WERI-Rb-1 (cell line): ENCODE data around the gene WNT11.

Experiments used
- DNase-seq: peaks from one replicate; pipeline ENCODE4 v3.0.0-alpha.2; 2020
- H3K27ac ChIP-seq: fragments of 250-450 bp; sonication (Bioruptor Pico); 2 replicates; pipeline ENCODE4 v1.5.1; 2020; ENCODE audit warnings: mild to moderate bottlenecking, moderate library complexity
- H3K27me3 ChIP-seq: fragments of 250-450 bp; sonication (Bioruptor Pico); 2 replicates; pipeline ENCODE4 v1.5.1; 2021; ENCODE audit warnings: mild to moderate bottlenecking, low read depth, moderate library complexity; ENCODE audit not compliant: insufficient read depth, severe bottlenecking
- H3K36me3 ChIP-seq: fragments of 250-450 bp; sonication (Bioruptor Pico); 2 replicates; pipeline ENCODE4 v1.5.1; 2020; ENCODE audit warnings: mild to moderate bottlenecking, moderate library complexity
- H3K4me3 ChIP-seq: 2 replicates; pipeline ENCODE4 v1.5.1; 2011; ENCODE audit warnings: low read depth, mild to moderate bottlenecking, control low read depth, low read length
- H3K9me3 ChIP-seq: fragments of 250-450 bp; sonication (Bioruptor Pico); 2 replicates; pipeline ENCODE4 v1.5.1; 2021; ENCODE audit warnings: mild to moderate bottlenecking, moderate library complexity; ENCODE audit not compliant: severe bottlenecking
- TF ChIP-seq, protein P1 (sequence below): IDR thresholded peaks from 2 replicates; pipeline ENCODE4 v1.5.1; 2011; ENCODE audit warnings: low read depth, mild to moderate bottlenecking, control low read depth, inconsistent platforms, low read length

WNT11 gene

GRCh38 chr11:76170468-76170867 is 35.8 kb downstream of the WNT11 start:
- no peak for DNase-seq
- no peaks in the 10 kb centered on the region for H3K36me3 ChIP-seq
- H3K27me3 ChIP-seq = no peaks in the 10 kb centered on the region
- H3K9me3 ChIP-seq = no peaks in the 10 kb centered on the region
- H3K4me3 ChIP-seq = no peak overlapping the region
- TF ChIP-seq, protein P1, sequence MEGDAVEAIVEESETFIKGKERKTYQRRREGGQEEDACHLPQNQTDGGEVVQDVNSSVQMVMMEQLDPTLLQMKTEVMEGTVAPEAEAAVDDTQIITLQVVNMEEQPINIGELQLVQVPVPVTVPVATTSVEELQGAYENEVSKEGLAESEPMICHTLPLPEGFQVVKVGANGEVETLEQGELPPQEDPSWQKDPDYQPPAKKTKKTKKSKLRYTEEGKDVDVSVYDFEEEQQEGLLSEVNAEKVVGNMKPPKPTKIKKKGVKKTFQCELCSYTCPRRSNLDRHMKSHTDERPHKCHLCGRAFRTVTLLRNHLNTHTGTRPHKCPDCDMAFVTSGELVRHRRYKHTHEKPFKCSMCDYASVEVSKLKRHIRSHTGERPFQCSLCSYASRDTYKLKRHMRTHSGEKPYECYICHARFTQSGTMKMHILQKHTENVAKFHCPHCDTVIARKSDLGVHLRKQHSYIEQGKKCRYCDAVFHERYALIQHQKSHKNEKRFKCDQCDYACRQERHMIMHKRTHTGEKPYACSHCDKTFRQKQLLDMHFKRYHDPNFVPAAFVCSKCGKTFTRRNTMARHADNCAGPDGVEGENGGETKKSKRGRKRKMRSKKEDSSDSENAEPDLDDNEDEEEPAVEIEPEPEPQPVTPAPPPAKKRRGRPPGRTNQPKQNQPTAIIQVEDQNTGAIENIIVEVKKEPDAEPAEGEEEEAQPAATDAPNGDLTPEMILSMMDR = no peak
- no peak overlapping the region for H3K27ac ChIP-seq

- no peak for DNase-seq
- Histone ChIP-seq H3K27me3 (no peaks in the 10 kb centered on the region), H3K36me3 (no peaks in the 10 kb centered on the region), H3K27ac (no peak overlapping the region), H3K9me3 (no peaks in the 10 kb centered on the region), H3K4me3 (no peak overlapping the region)
- TF ChIP-seq, protein P1 = no peak
These were observed 36.8 kb downstream of the WNT11 start for GRCh38 chr11:76169473-76169896.

- no peaks in the 10 kb centered on the region for H3K9me3 ChIP-seq
- no peaks in the 10 kb centered on the region for H3K36me3 ChIP-seq
- H3K27me3 ChIP-seq = no peaks in the 10 kb centered on the region
- no peak overlapping the region for H3K27ac ChIP-seq
- no peak overlapping the region for H3K4me3 ChIP-seq
- TF ChIP-seq, protein P1 = no peak
- no peak for DNase-seq
These were observed 38.7 kb downstream of the WNT11 start for GRCh38 chr11:76167590-76167989.

DNA sequence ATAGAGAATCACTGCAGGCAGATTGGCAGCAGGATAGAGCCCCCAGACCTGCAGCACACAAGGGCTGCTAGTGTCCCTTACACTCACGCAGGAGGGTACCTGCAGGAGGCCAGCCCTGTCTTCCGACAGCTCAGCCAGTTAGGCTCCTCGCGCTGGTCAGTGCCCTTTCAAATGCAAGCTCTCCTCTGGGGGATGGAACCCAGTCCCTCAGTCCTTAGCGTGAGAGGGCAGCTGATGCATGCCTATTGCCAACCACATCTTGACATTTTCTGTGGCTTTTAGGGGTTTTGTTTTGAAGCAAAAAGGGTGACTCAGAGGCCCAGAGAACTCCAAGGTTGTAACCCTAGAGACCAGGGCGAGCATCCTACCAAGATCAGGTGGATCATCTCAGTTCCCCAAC is 40.0 kb downstream of the WNT11 start:
- no peak for DNase-seq

DNA sequence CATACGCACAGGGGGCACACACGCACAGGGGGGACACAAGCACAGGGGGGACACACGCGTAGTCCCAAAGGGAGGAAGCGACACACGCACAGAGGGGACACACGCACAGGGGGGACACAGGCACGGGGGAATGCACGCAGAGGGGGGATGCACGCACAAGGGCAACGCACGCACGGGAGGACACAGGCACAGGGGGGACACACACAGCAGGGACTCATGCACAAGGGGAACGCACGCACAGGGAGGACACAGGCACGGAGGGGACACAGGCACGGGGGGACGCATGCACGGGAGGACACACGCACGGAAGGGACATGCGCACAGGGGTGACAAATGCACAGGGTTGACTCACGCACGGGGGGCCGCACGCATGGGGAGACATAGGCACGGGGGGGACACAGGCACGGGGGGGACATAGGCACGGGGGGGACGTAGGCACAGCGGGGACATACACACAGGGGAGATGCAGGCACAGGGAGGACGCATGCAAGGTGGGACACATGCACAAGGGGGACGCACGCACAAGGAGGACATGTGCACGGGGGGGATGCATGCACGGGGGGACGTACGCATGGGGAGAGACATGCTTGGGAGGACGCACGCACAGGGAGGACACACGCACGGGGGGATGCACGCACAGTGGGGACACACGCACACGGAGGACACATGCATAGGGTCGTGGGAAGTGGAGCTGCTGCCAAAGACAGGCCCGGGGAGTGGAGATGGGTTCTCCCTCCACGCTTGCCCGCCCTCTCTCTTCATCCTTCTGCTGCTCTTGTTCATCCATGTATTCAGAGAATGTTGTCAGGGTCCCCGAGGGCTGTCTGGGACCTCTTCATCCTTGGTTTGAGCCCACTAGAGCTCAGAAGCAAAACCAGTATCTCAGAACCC is 41.2 kb downstream of the WNT11 start:
- H3K27ac ChIP-seq = no peak overlapping the region
- TF ChIP-seq, protein P1 = no peak
- H3K9me3 ChIP-seq = no peaks in the 10 kb centered on the region
- H3K4me3 ChIP-seq = no peak overlapping the region
- no peaks in the 10 kb centered on the region for H3K36me3 ChIP-seq
- no peak for DNase-seq
- H3K27me3 ChIP-seq = no peaks in the 10 kb centered on the region

More for the DNA sequence above, 40.0 kb downstream of the WNT11 start:
- Histone ChIP-seq H3K27ac (no peak overlapping the region), H3K36me3 (no peaks in the 10 kb centered on the region), H3K9me3 (no peaks in the 10 kb centered on the region), H3K27me3 (no peaks in the 10 kb centered on the region), H3K4me3 (no peak overlapping the region)
- TF ChIP-seq, protein P1 = no peak

DNA sequence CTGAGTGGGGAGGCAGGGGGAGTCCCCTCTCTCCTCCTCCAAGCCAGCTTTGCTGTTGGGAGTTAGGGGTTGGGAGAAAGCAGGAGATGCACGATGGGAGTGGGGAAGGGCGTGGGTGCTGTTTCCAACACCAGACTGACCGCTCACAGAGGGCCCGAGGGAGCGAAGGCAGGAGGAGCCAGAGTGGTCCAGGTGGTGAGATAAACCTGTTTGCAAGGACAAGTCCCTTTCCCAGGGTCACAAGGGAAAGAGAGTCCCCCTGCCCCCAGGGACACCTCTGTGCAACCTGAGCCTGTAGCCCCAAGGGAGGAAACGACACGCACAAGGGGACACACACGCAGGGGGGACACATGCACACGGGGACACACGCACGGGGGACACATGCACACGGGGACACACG is 42.2 kb downstream of the WNT11 start:
- peak overlapping the region; percentile 91 for H3K27ac ChIP-seq
- DNase-seq = no peak
- no peaks in the 10 kb centered on the region for H3K36me3 ChIP-seq
- H3K9me3 ChIP-seq = no peaks in the 10 kb centered on the region
- H3K4me3 ChIP-seq = no peak overlapping the region
- no peaks in the 10 kb centered on the region for H3K27me3 ChIP-seq
- TF ChIP-seq, protein P1 = no peak
